ENCODE data around the gene FKBP14. TPM values are rescaled to one million over a fixed set of nuclear protein-coding genes. Genes with fewer than 3 reads are reported as not detected.

The FKBP14 gene
- polyA plus RNA-seq, 1 of the 3 experiments (the other 2 are of a cell fraction) = 15.7 TPM

DNA sequence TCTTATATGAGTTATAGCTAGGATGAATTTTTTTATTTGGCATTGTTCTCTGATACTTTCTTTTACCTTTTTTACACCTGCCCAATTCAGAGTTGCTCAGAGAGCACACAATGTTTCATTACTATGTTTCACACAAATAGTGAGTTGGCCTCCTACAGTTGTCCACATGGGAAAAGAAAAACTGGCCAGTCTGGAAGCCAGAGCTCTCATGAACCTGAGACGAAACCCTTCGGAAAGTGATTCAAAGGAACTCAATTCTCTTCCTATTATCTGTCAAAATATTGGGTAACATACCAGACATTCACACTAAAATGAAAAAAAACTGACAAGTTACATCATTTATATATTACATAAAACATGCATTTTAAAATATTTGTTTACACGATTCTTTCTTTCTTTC is 52.2 kb downstream of the FKBP14 start:
- H2AFZ ChIP-seq (ENCODE audit: low read depth) = no peak overlapping the region
- no peaks in the 10 kb centered on the region for H3K9me3 ChIP-seq
- no peak for DNase-seq
- TF ChIP-seq, protein P1, sequence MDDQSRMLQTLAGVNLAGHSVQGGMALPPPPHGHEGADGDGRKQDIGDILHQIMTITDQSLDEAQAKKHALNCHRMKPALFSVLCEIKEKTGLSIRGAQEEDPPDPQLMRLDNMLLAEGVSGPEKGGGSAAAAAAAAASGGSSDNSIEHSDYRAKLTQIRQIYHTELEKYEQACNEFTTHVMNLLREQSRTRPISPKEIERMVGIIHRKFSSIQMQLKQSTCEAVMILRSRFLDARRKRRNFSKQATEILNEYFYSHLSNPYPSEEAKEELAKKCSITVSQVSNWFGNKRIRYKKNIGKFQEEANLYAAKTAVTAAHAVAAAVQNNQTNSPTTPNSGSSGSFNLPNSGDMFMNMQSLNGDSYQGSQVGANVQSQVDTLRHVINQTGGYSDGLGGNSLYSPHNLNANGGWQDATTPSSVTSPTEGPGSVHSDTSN (IDR thresholded peaks at IDR 0.05) = no peak
- TF ChIP-seq EP300 (IDR thresholded peaks at IDR 0.05; ENCODE audit: borderline replicate concordance in 1 of 2, low read depth in 1 of 2, low read length in 1 of 2) (no peak), RCOR1 (IDR thresholded peaks at IDR 0.05; ENCODE audit: low read length) (no peak)
- no peak overlapping the region for H3K27ac ChIP-seq (ENCODE audit: low read depth in 2 of 2, low read length in 1 of 2)
- WGBS (ENCODE audit: low lambda C conversion rate) = 96% methylated on average over 3 of the region's 3 CpGs
- H3K36me3 ChIP-seq (replicated peaks in 1 of 2; ENCODE audit: control insufficient read depth in 1 of 2, insufficient read depth in 2 of 2, low read length in 1 of 2) = peaks cover 5 to 23% of the 10 kb centered on the region in 2 experiments
- H3K9ac ChIP-seq = no peak overlapping the region
- peaks cover 9% of the 10 kb centered on the region for H3F3A ChIP-seq (replicated peaks; ENCODE audit: insufficient read depth)
- POLR2A ChIA-PET = no interaction called here
- peaks cover 40% of the 10 kb centered on the region for H4K20me1 ChIP-seq (ENCODE audit: insufficient read depth)
- peaks cover 100% of the 10 kb centered on the region for H3K79me2 ChIP-seq (ENCODE audit: insufficient read depth)
- H3K4me2 ChIP-seq = no peak overlapping the region
- peaks cover 0 to 16% of the 10 kb centered on the region in 2 experiments; a peak in 2 of 4 replicates for H3K4me1 ChIP-seq (ENCODE audit: control insufficient read depth in 1 of 2, insufficient read depth in 2 of 2, low read depth in 1 of 2, low read length in 1 of 2)
- CTCF ChIA-PET = interaction anchor here (0.6 kb wide), 1 partner anchor 564 kb away, joined by 3 read pairs; no protein-coding TSS in a partner anchor
- H3K9me2 ChIP-seq = no peaks in the 10 kb centered on the region
- H3K4me3 ChIP-seq (ENCODE audit: low read depth in 2 of 2, low read length in 1 of 2) = no peak overlapping the region
- H3K27me3 ChIP-seq (ENCODE audit: insufficient read depth) = no peaks in the 10 kb centered on the region

DNA sequence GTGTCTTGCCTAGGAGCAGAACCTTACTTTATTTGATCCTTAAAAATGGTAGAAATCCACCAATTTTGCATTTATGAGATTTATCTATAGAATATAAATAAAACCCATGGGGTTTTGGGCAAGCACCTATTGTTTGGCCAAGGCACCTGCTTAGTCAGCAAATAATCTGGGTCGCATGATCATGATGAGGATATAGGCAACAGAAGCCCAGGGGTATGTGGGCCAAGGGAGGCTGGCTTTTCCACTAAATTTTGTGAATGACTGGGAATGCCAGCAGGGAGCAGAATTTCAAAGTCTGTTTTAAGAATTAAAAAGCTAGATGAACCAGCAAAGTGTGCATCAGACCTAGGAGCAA is 54.2 kb downstream of the FKBP14 start:
- peaks cover 0 to 16% of the 10 kb centered on the region in 2 experiments; a peak in 2 of 4 replicates for H3K4me1 ChIP-seq (ENCODE audit: control insufficient read depth in 1 of 2, insufficient read depth in 2 of 2, low read depth in 1 of 2, low read length in 1 of 2)
- DNase-seq = no peak
- no peaks in the 10 kb centered on the region for H3K27me3 ChIP-seq (ENCODE audit: insufficient read depth)
- peaks cover 35% of the 10 kb centered on the region for H4K20me1 ChIP-seq (ENCODE audit: insufficient read depth)
- ChIA-PET POLR2A (no interaction called here), CTCF (interaction anchor here (1.1 to 3.2 kb wide), 5 partner anchors 14 to 94 kb away, joined by 3 to 12 read pairs (median 3); partner anchors contain the start of gene PLEKHA8)
- H3K9me2 ChIP-seq = no peaks in the 10 kb centered on the region
- H3K27ac ChIP-seq (ENCODE audit: low read depth in 2 of 2, low read length in 1 of 2) = no peak overlapping the region
- no peak overlapping the region for H3K9ac ChIP-seq
- H2AFZ ChIP-seq (ENCODE audit: low read depth) = no peak overlapping the region
- no peak overlapping the region for H3K4me3 ChIP-seq (ENCODE audit: low read depth in 2 of 2, low read length in 1 of 2)
- WGBS (ENCODE audit: low lambda C conversion rate) = 100% methylated on average over 1 of the region's 1 CpG
- H3K9me3 ChIP-seq = no peaks in the 10 kb centered on the region
- no peak overlapping the region for H3K4me2 ChIP-seq
- H3K79me2 ChIP-seq (ENCODE audit: insufficient read depth) = peaks cover 97% of the 10 kb centered on the region
- TF ChIP-seq TEAD4 (IDR thresholded peaks at IDR 0.05; ENCODE audit: borderline replicate concordance, insufficient read depth) (no peak), SIN3A (IDR thresholded peaks at IDR 0.05; ENCODE audit: borderline replicate concordance, low read depth, low read length) (no peak), MXI1 (IDR thresholded peaks at IDR 0.05; ENCODE audit: low read depth, low read length) (no peak), NRF1 (IDR thresholded peaks at IDR 0.05; ENCODE audit: low read depth, low read length) (no peak), EZH2phosphoT487 (IDR thresholded peaks at IDR 0.05; ENCODE audit: borderline replicate concordance, low read depth) (no peak), MEF2A (IDR thresholded peaks at IDR 0.05; ENCODE audit: borderline replicate concordance, low read depth) (no peak), TAF1 (IDR thresholded peaks at IDR 0.05; ENCODE audit: borderline replicate concordance, low read depth, low read length) (no peak)
- peaks cover 9% of the 10 kb centered on the region for H3F3A ChIP-seq (replicated peaks; ENCODE audit: insufficient read depth)
- H3K36me3 ChIP-seq (replicated peaks in 1 of 2; ENCODE audit: control insufficient read depth in 1 of 2, insufficient read depth in 2 of 2, low read length in 1 of 2) = peaks cover 15 to 27% of the 10 kb centered on the region in 2 experiments

Data from SK-N-SH (cell line).